Trophoblast cell (in vitro differentiated cells and primary cell): ENCODE results near the gene CD7.

ENCODE experiments used
- DNase-seq, 2 donors: peaks; one replicate each; pipeline ENCODE4 v3.0.0-alpha.2; 2016
- H2AFZ ChIP-seq: 2 replicates; pipeline ENCODE4 v1.6.1; 2013; ENCODE audit warnings: low read length, moderate library complexity, mild to moderate bottlenecking; ENCODE audit not compliant: insufficient read depth, poor library complexity
- H2AK5ac ChIP-seq: 2 replicates; pipeline ENCODE4 v1.6.1; 2013; ENCODE audit warnings: mild to moderate bottlenecking, low read length
- H2BK120ac ChIP-seq: 2 replicates; pipeline ENCODE4 v1.6.1; 2013; ENCODE audit warnings: low read length, mild to moderate bottlenecking, moderate library complexity; ENCODE audit not compliant: insufficient read depth, poor library complexity
- H2BK12ac ChIP-seq: 2 replicates; pipeline ENCODE4 v1.6.1; 2013; ENCODE audit warnings: mild to moderate bottlenecking, low read length, moderate library complexity
- H2BK5ac ChIP-seq: 2 replicates; pipeline ENCODE4 v1.6.1; 2013; ENCODE audit warnings: low read length, low read depth, moderate library complexity, mild to moderate bottlenecking; ENCODE audit not compliant: poor library complexity
- H3K14ac ChIP-seq: 2 replicates; pipeline ENCODE4 v1.6.1; 2013; ENCODE audit warnings: mild to moderate bottlenecking, low read length
- H3K18ac ChIP-seq: 2 replicates; pipeline ENCODE4 v1.6.1; 2013; ENCODE audit warnings: mild to moderate bottlenecking, low read length
- H3K23ac ChIP-seq: 2 replicates; pipeline ENCODE4 v1.6.1; 2013; ENCODE audit warnings: low read length
- H3K27ac ChIP-seq: 2 replicates; pipeline ENCODE4 v1.5.1; 2013; ENCODE audit warnings: low read depth, mild to moderate bottlenecking, inconsistent platforms, low read length, moderate library complexity
- H3K27me3 ChIP-seq: 2 replicates; pipeline ENCODE4 v1.6.1; 2013; ENCODE audit warnings: inconsistent platforms, mild to moderate bottlenecking, low read length, moderate library complexity; ENCODE audit not compliant: insufficient read depth
- H3K36me3 ChIP-seq, 2 experiments: 1 replicate in 1 of 2; 2 replicates in 1 of 2; pipeline ENCODE4 v1.6.1; 2013; ENCODE audit warnings: low read length in 2 of 2, mild to moderate bottlenecking in 2 of 2, moderate library complexity in 1 of 2; ENCODE audit not compliant: insufficient read depth in 2 of 2, control insufficient read depth in 1 of 2
- H3K4ac ChIP-seq: 2 replicates; pipeline ENCODE4 v1.6.1; 2013; ENCODE audit warnings: low read depth, mild to moderate bottlenecking, low read length, moderate library complexity
- H3K4me1 ChIP-seq, 2 experiments: 1 replicate in 1 of 2; 2 replicates in 1 of 2; pipeline ENCODE4 v1.6.1; 2013; ENCODE audit warnings: low read length in 2 of 2, mild to moderate bottlenecking in 2 of 2, moderate library complexity in 1 of 2; ENCODE audit not compliant: insufficient read depth in 2 of 2, control insufficient read depth in 1 of 2
- H3K4me2 ChIP-seq: 2 replicates; pipeline ENCODE4 v1.6.1; 2013; ENCODE audit warnings: inconsistent platforms, mild to moderate bottlenecking, low read length, moderate library complexity
- H3K4me3 ChIP-seq: 2 replicates; pipeline ENCODE4 v1.5.1; 2013; ENCODE audit warnings: mild to moderate bottlenecking, low read depth, low read length, inconsistent platforms
- H3K79me1 ChIP-seq: one replicate; pipeline ENCODE4 v1.6.1; 2013; ENCODE audit warnings: low read length
- H3K79me2 ChIP-seq: 2 replicates; pipeline ENCODE4 v1.6.1; 2013; ENCODE audit warnings: low read length, mild to moderate bottlenecking; ENCODE audit not compliant: control insufficient read depth, insufficient read depth, poor library complexity
- H3K9ac ChIP-seq: 2 replicates; pipeline ENCODE4 v1.6.1; 2013; ENCODE audit warnings: mild to moderate bottlenecking, low read length
- H3K9me3 ChIP-seq: 2 replicates; pipeline ENCODE4 v1.6.1; 2013; ENCODE audit warnings: low read depth, mild to moderate bottlenecking, control low read depth, inconsistent platforms, low read length; ENCODE audit not compliant: insufficient read depth
- H4K12ac ChIP-seq: 2 replicates; pipeline ENCODE4 v1.6.1; 2013; ENCODE audit warnings: low read depth, mild to moderate bottlenecking, low read length, moderate library complexity
- H4K8ac ChIP-seq: 2 replicates; pipeline ENCODE4 v1.6.1; 2013; ENCODE audit warnings: low read depth, mild to moderate bottlenecking, low read length, moderate library complexity
- H4K91ac ChIP-seq: one replicate; pipeline ENCODE4 v1.6.1; 2013; ENCODE audit warnings: low read depth, mild to moderate bottlenecking, low read length, moderate library complexity
- WGBS: extraction: QIAGEN DNeasy Blood & Tissue Kit; methylation state at CpG from one replicate; pipeline ENCODE4 v1.1.7; 2013; ENCODE audit warnings: missing lambda C conversion rate; ENCODE audit not compliant: insufficient read length, insufficient coverage; ENCODE audit errors: extremely low coverage; 5-methylcytosine and 5-hydroxymethylcytosine counted together

CD7 gene

GRCh38 chr17:82303944-82304808 is 13.2 kb downstream of the CD7 start:
- no peak overlapping the region for H4K91ac ChIP-seq
- H3K79me2 ChIP-seq = no peaks in the 10 kb centered on the region
- H2BK5ac ChIP-seq = no peak overlapping the region
- no peak overlapping the region for H3K4me3 ChIP-seq
- H3K4me2 ChIP-seq = no peak overlapping the region
- H3K36me3 ChIP-seq = no peaks in the 10 kb centered on the region
- no peak overlapping the region for H3K23ac ChIP-seq
- H2AFZ ChIP-seq = no peak overlapping the region
- H3K9me3 ChIP-seq = no peaks in the 10 kb centered on the region
- H4K12ac ChIP-seq = no peak overlapping the region
- no peak overlapping the region for H2AK5ac ChIP-seq
- no peak overlapping the region for H3K27ac ChIP-seq
- H3K9ac ChIP-seq = no peak overlapping the region
- no peak overlapping the region for H3K14ac ChIP-seq
- H3K27me3 ChIP-seq = no peaks in the 10 kb centered on the region
- no peak overlapping the region for H4K8ac ChIP-seq
- no peak overlapping the region for H3K18ac ChIP-seq
- H3K4me1 ChIP-seq = peaks cover 0 to 2% of the 10 kb centered on the region in 2 experiments
- no peak for DNase-seq
- no peak overlapping the region for H3K4ac ChIP-seq
- no peak overlapping the region for H2BK120ac ChIP-seq
- H3K79me1 ChIP-seq = no peaks in the 10 kb centered on the region
- WGBS = no CpG with 5 or more reads among the region's 26 CpGs
- H2BK12ac ChIP-seq = no peak overlapping the region

GRCh38 chr17:82302991-82303943 is 14.1 kb downstream of the CD7 start:
- Histone ChIP-seq H3K4me2 (no peak overlapping the region), H3K4me1 (peaks cover 0 to 2% of the 10 kb centered on the region in 2 experiments), H3K27ac (no peak overlapping the region), H2BK12ac (no peak overlapping the region), H3K4ac (no peak overlapping the region), H3K9me3 (no peaks in the 10 kb centered on the region), H2BK5ac (no peak overlapping the region), H3K23ac (no peak overlapping the region), H4K12ac (no peak overlapping the region), H3K9ac (no peak overlapping the region), H3K18ac (no peak overlapping the region), H2BK120ac (no peak overlapping the region), H3K27me3 (no peaks in the 10 kb centered on the region), H3K14ac (no peak overlapping the region), H4K91ac (no peak overlapping the region), H3K79me1 (no peaks in the 10 kb centered on the region), H3K79me2 (no peaks in the 10 kb centered on the region), H3K36me3 (no peaks in the 10 kb centered on the region), H3K4me3 (no peak overlapping the region), H2AFZ (no peak overlapping the region), H2AK5ac (no peak overlapping the region), H4K8ac (no peak overlapping the region)
- WGBS = no CpG with 5 or more reads among the region's 35 CpGs
- DNase-seq = no peak

- Histone ChIP-seq H3K27ac (no peak overlapping the region), H3K9me3 (no peaks in the 10 kb centered on the region), H2BK120ac (no peak overlapping the region), H3K79me1 (no peaks in the 10 kb centered on the region), H3K36me3 (no peaks in the 10 kb centered on the region), H3K4me2 (no peak overlapping the region), H3K18ac (no peak overlapping the region), H3K27me3 (no peaks in the 10 kb centered on the region), H2AFZ (no peak overlapping the region), H2BK5ac (no peak overlapping the region), H3K79me2 (no peaks in the 10 kb centered on the region), H3K14ac (no peak overlapping the region), H3K4ac (no peak overlapping the region), H2BK12ac (no peak overlapping the region), H3K4me1 (peaks cover 0 to 2% of the 10 kb centered on the region in 2 experiments), H3K9ac (no peak overlapping the region), H3K23ac (no peak overlapping the region), H4K91ac (no peak overlapping the region), H4K12ac (no peak overlapping the region), H2AK5ac (no peak overlapping the region), H3K4me3 (no peak overlapping the region), H4K8ac (no peak overlapping the region)
- WGBS = no CpG with 5 or more reads among the region's 15 CpGs
- DNase-seq = no peak
Observed at GRCh38 chr17:82302568-82302963, 14.8 kb downstream of the CD7 start.

- no peak overlapping the region for H3K27ac ChIP-seq
- no peaks in the 10 kb centered on the region for H3K9me3 ChIP-seq
- H2BK12ac ChIP-seq = no peak overlapping the region
- H4K12ac ChIP-seq = no peak overlapping the region
- H2AFZ ChIP-seq = no peak overlapping the region
- no peaks in the 10 kb centered on the region for H3K79me2 ChIP-seq
- H3K23ac ChIP-seq = no peak overlapping the region
- H3K4me3 ChIP-seq = no peak overlapping the region
- no peak overlapping the region for H4K91ac ChIP-seq
- H2AK5ac ChIP-seq = no peak overlapping the region
- H3K79me1 ChIP-seq = no peaks in the 10 kb centered on the region
- H3K4me2 ChIP-seq = no peak overlapping the region
- WGBS = no CpG with 5 or more reads among the region's 23 CpGs
- H3K4ac ChIP-seq = no peak overlapping the region
- no peak overlapping the region for H3K14ac ChIP-seq
- no peaks in the 10 kb centered on the region for H3K36me3 ChIP-seq
- no peak for DNase-seq
- no peak overlapping the region for H3K18ac ChIP-seq
- H3K27me3 ChIP-seq = no peaks in the 10 kb centered on the region
- H2BK5ac ChIP-seq = no peak overlapping the region
- no peak overlapping the region for H2BK120ac ChIP-seq
- H4K8ac ChIP-seq = no peak overlapping the region
- H3K4me1 ChIP-seq = peaks cover 0 to 2% of the 10 kb centered on the region in 2 experiments
- H3K9ac ChIP-seq = no peak overlapping the region
Observed at GRCh38 chr17:82301916-82302567, 15.4 kb downstream of the CD7 start.
